Common myeloid progenitor, CD34-positive (primary cell): ENCODE measurements around the gene GMFB.

Experiments used
- CTCF ChIA-PET: fragments of 350-600 bp; sonication (Branson Sonifier 250); formaldehyde crosslinking; loops from one replicate; lab custom pipeline; 2021; ENCODE audit warnings: antibody characterized with exemption; lab: Charles Lee
- POLR2A ChIA-PET: fragments of 350-600 bp; sonication (Branson Sonifier 250); formaldehyde crosslinking; loops from one replicate; lab custom pipeline; 2021; ENCODE audit warnings: antibody characterized with exemption; lab: Charles Lee
- DNase-seq, 3 donors: peaks; one replicate each; pipeline versions ENCODE4 v3.0.0 to v3.0.0-alpha.2; 2013
- H3K27ac ChIP-seq, 2 experiments: 1 replicate in 1 of 2; 2 replicates in 1 of 2; pipeline ENCODE4 v1.7.0; 2013; ENCODE audit warnings: inconsistent platforms in 2 of 2, low read length in 2 of 2, mild to moderate bottlenecking in 2 of 2, low read depth in 1 of 2, moderate library complexity in 1 of 2; ENCODE audit not compliant: severe bottlenecking in 2 of 2, insufficient read depth in 1 of 2, poor library complexity in 1 of 2
- H3K27me3 ChIP-seq, 5 experiments: replicated peaks in 2 of 5; 1 replicate in 3 of 5; 2 replicates in 2 of 5; pipeline versions ENCODE4 v1.6.1 to v1.7.0; 2013; ENCODE audit warnings: low read length in 4 of 5, mild to moderate bottlenecking in 2 of 5, moderate library complexity in 2 of 5, inconsistent platforms in 1 of 5; ENCODE audit not compliant: insufficient read depth in 5 of 5, control insufficient read depth in 4 of 5
- H3K36me3 ChIP-seq, 4 experiments: 1 replicate in 2 of 4; 2 replicates in 2 of 4; pipeline versions ENCODE4 v1.6.1 to v1.7.0; 2013; ENCODE audit warnings: low read length in 3 of 4, control low read depth in 1 of 4, mild to moderate bottlenecking in 1 of 4; ENCODE audit not compliant: control insufficient read depth in 4 of 4, insufficient read depth in 4 of 4
- H3K4me1 ChIP-seq, 4 experiments: 1 replicate in 3 of 4; 2 replicates in 1 of 4; pipeline versions ENCODE4 v1.6.1 to v1.7.1; 2013; ENCODE audit warnings: low read length in 3 of 4, mild to moderate bottlenecking in 3 of 4, control low read depth in 1 of 4, inconsistent platforms in 1 of 4, moderate library complexity in 1 of 4; ENCODE audit not compliant: control insufficient read depth in 4 of 4, insufficient read depth in 4 of 4; ENCODE audit errors: control extremely low read depth in 1 of 4
- H3K4me3 ChIP-seq, 7 experiments: 1 replicate in 4 of 7; 2 replicates in 3 of 7; pipeline versions ENCODE4 v1.5.1 to v1.7.0; 2013; ENCODE audit warnings: mild to moderate bottlenecking in 7 of 7, low read length in 6 of 7, moderate library complexity in 6 of 7, inconsistent platforms in 2 of 7, low read depth in 2 of 7, control low read depth in 1 of 7; ENCODE audit not compliant: insufficient read depth in 4 of 7, control insufficient read depth in 1 of 7; ENCODE audit errors: extremely low read depth in 1 of 7
- H3K9me3 ChIP-seq, 5 experiments: 1 replicate in 4 of 5; 2 replicates in 1 of 5; pipeline versions ENCODE4 v1.6.1 to v1.7.1; 2013; ENCODE audit warnings: low read length in 4 of 5, mild to moderate bottlenecking in 2 of 5, inconsistent platforms in 1 of 5, low read depth in 1 of 5, moderate library complexity in 1 of 5; ENCODE audit not compliant: control insufficient read depth in 4 of 5, insufficient read depth in 2 of 5; ENCODE audit errors: control extremely low read depth in 1 of 5
- WGBS: methylation state at CpG from one replicate; pipeline ENCODE4 v1.1.5; 2013; ENCODE audit not compliant: insufficient coverage; 5-methylcytosine and 5-hydroxymethylcytosine counted together

Gene GMFB

DNA sequence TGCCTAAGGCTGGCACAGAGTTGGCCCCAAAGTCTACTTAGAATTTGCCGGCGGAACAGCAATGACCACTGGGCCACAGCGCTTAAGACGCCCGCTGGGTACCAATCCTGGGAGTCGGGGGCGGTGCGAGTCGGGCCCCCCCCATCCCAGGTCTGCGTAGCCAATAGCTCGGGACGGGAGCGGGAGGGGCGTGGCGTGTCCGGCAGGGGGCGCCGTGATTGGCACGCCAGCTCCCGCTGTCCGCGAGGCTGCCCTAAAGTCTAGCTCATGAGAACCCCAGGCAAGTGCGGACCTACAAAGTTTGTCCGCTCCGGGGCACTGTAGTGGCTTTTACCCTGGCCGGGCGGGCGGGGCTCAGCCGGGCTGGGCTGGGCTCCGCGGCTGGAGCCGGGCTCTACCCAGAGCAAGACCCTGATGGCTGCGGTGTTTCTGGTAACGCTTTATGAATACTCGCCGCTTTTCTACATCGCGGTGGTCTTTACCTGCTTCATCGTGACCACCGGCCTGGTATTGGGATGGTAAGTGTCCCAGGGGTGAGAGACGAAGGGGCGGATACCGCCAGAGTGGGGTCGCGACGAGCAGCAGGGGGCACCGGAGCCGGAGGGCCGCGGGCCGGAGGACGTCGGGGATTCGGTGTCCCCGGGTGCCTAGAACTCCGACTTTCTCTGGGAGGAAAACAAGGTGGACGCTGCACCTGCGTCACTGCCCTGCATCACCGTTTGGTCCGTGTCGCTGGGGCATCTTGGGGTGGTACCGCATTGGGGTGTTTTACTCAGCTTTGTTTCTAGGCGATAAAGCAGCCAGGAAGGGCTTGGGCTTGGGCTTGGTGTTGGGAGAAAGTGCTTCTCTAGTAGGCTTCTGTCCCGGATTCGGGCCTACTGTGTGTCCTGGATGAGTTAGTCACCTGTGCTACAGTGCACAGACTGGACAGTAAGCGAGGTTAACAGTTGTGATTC lies 21.0 kb upstream of the GMFB start, which contains the start of gene CGRRF1:
CGRRF1 (plus strand) TSS at position 361 of the 956 bp plus-strand sequence; CDS start at position 415, 54 bp downstream.
- H3K4me3 ChIP-seq, result peak within 1 kb of the TSS; percentile 78 to 96 (median 94)
- peaks cover 0 to 4% (median 0%) of the 10 kb centered on the region in 4 experiments for H3K36me3 ChIP-seq
- ChIA-PET POLR2A (interaction anchor here (0.6 kb wide), 1 partner anchor 701 kb away, joined by 4 read pairs; no protein-coding TSS in a partner anchor), CTCF (interaction anchor here (0.6 to 1.5 kb wide), 7 partner anchors 10 to 854 kb away, joined by 3 to 6 read pairs (median 3); no protein-coding TSS in a partner anchor)
- peaks cover 3 to 14% (median 9%) of the 10 kb centered on the region in 4 experiments for H3K4me1 ChIP-seq
- peak; percentile 97 to 98 (median 98) for DNase-seq
- peaks cover 0 to 2% (median 0%) of the 10 kb centered on the region in 5 experiments for H3K9me3 ChIP-seq
- H3K27ac ChIP-seq, result peak within 1 kb of the TSS; percentile 62 to 72
- under 1% methylated on average over 54 of the region's 66 CpGs for WGBS
- H3K27me3 ChIP-seq, result no peaks in the 10 kb centered on the region

- no peak overlapping the region for H3K27ac ChIP-seq
- ChIA-PET POLR2A (no interaction called here), CTCF (interaction anchor here (0.7 to 2.1 kb wide), 7 partner anchors 10 to 270 kb away, joined by 3 to 7 read pairs (median 3); partner anchors contain the start of gene GMFB)
- H3K4me1 ChIP-seq, result peaks cover 0 to 10% (median 7%) of the 10 kb centered on the region in 4 experiments
- peak in 2 of 3 donors; percentile 24 to 44 for DNase-seq
- H3K9me3 ChIP-seq, result no peaks in the 10 kb centered on the region
- H3K27me3 ChIP-seq, result no peaks in the 10 kb centered on the region
- WGBS, result 100% methylated on average over 2 of the region's 3 CpGs
- H3K36me3 ChIP-seq, result no peaks in the 10 kb centered on the region
- no peak overlapping the region for H3K4me3 ChIP-seq
These were observed 14.7 kb upstream of the GMFB start for GRCh38 chr14:54503486-54503885.

DNA sequence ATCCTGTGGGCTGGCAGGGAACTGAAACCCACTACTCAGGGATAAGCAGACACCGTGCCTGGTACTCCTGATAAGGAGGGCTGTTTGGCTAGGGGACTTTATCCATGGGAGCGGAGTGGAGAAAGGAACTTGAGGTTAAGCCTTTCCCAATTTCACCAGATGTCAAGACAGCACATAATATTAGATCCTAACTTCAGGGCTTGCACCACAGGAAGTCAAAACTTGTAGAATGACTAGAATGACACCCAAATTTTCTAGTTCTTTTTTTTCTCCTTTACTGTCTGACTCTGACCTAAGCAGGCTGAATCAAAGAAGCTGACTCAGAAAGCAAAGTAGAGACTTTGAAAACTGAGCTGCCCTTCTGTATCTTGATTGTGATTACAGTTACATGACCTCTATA lies 13.8 kb upstream of the GMFB start:
- Histone ChIP-seq H3K9me3 (no peaks in the 10 kb centered on the region), H3K36me3 (no peaks in the 10 kb centered on the region), H3K27me3 (no peaks in the 10 kb centered on the region), H3K4me1 (peaks cover 0 to 10% (median 7%) of the 10 kb centered on the region in 4 experiments), H3K4me3 (no peak overlapping the region), H3K27ac (no peak overlapping the region)
- POLR2A ChIA-PET, result interaction anchor here (1.2 kb wide), 1 partner anchor 14 kb away, joined by 3 read pairs; the partner anchor contains the start of gene GMFB
- CTCF ChIA-PET, result interaction anchor here (0.8 to 1.6 kb wide), 4 partner anchors 10 to 61 kb away, joined by 3 to 4 read pairs (median 3); no protein-coding TSS in a partner anchor
- WGBS, result 10% methylated on average over 2 of the region's 2 CpGs
- peak in 2 of 3 donors; percentile 36 to 49 for DNase-seq

GRCh38 chr14:54501480-54501879 lies 12.7 kb upstream of the GMFB start:
- POLR2A ChIA-PET, result interaction anchor here (1.2 kb wide), 1 partner anchor 12 kb away, joined by 3 read pairs; the partner anchor contains the start of gene GMFB
- WGBS, result 97% methylated on average over 3 of the region's 3 CpGs

DNA sequence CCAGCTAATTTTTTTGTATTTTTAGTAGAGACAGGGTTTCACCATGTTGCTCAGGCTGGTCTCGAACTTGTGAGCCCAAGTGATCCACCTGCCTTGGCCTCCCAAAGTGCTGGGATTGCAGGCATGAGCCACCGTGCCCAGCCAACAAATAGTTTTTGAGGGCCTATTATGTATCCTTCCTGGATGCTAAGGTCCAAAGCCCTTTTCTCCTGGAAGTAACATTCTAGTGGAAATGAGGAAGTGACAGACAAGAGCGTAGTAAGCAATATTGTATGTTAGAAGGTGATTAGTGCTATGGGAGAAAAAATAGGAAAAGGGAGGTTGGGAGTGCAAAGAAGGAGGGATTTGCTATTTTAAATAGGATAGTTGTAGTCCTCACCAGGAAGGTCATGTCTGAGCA lies 12.0 kb upstream of the GMFB start:
- POLR2A ChIA-PET, result no interaction called here
- H3K9me3 ChIP-seq, result no peaks in the 10 kb centered on the region
- DNase-seq, result no peak
- H3K27me3 ChIP-seq, result no peaks in the 10 kb centered on the region
- WGBS, result 90% methylated on average over 3 of the region's 3 CpGs
- no peak overlapping the region for H3K4me3 ChIP-seq
- no peak overlapping the region for H3K27ac ChIP-seq
- CTCF ChIA-PET, result no interaction called here
- peaks cover 0 to 10% (median 7%) of the 10 kb centered on the region in 4 experiments for H3K4me1 ChIP-seq
- H3K36me3 ChIP-seq, result no peaks in the 10 kb centered on the region

More at GRCh38 chr14:54501480-54501879, 12.7 kb upstream of the GMFB start:
- no peaks in the 10 kb centered on the region for H3K27me3 ChIP-seq
- DNase-seq, result no peak
- no peak overlapping the region for H3K27ac ChIP-seq
- peaks cover 0 to 10% (median 7%) of the 10 kb centered on the region in 4 experiments for H3K4me1 ChIP-seq
- H3K4me3 ChIP-seq, result no peak overlapping the region
- no peaks in the 10 kb centered on the region for H3K36me3 ChIP-seq
- CTCF ChIA-PET, result no interaction called here
- no peaks in the 10 kb centered on the region for H3K9me3 ChIP-seq

GRCh38 chr14:54498579-54498978 lies 9.8 kb upstream of the GMFB start:
- WGBS, result 94% methylated on average over 5 of the region's 7 CpGs
- ChIA-PET POLR2A (no interaction called here), CTCF (interaction anchor here (1.0 kb wide), 1 partner anchor 10 kb away, joined by 3 read pairs; no protein-coding TSS in a partner anchor)
- H3K27ac ChIP-seq, result no peak overlapping the region
- no peak overlapping the region for H3K4me3 ChIP-seq
- no peak for DNase-seq
- H3K9me3 ChIP-seq, result no peaks in the 10 kb centered on the region
- H3K27me3 ChIP-seq, result no peaks in the 10 kb centered on the region
- no peaks in the 10 kb centered on the region for H3K36me3 ChIP-seq
- peaks cover 0 to 10% (median 7%) of the 10 kb centered on the region in 4 experiments for H3K4me1 ChIP-seq
